K562 (cell line): ENCODE results near the gene MAZ. TPM values are rescaled to one million over a fixed set of nuclear protein-coding genes. Genes with fewer than 3 reads are reported as not detected.

Source experiments
- ATAC-seq: fragments of 200-7000 bp; cut with Tn5 transposase; 3 replicates; pipeline ENCODE4 v1.9.1; 2020; ENCODE audit warnings: moderate library complexity
- BruUV-seq: library from RNA; stranded (reverse); fragments of 400-500 nt; replicated peaks from 2 replicates; lab custom pipeline; 2021; lab: Mats Ljungman, UMichigan
- CTCF ChIA-PET: fragments of 300-600 bp; formaldehyde crosslinking; extraction: SDS; loops from one replicate; lab custom pipeline; 2021; ENCODE audit warnings: low intra/inter-chr PET ratio; lab: Yijun Ruan, JAX
- POLR2A ChIA-PET: fragments of 300-600, 350-650 bp; sonication (Branson Sonifier 250); formaldehyde crosslinking; extraction: SDS; loops from one replicate; lab custom pipeline; 2021; ENCODE audit warnings: antibody characterized with exemption, inconsistent platforms; lab: Yijun Ruan, JAX
- DNase-seq, 4 experiments: peaks; one replicate each; pipeline versions ENCODE4 v3.0.0 to v3.0.0-alpha.2; 2011 to 2018; ENCODE audit warnings: low spot score in 3 of 4, mixed read lengths in 3 of 4; ENCODE audit errors: extremely low read depth in 1 of 4
- FAIRE-seq: peaks from 2 replicates; lab custom pipeline; 2011; peaks lifted over from hg19 to GRCh38; lab: Jason Lieb, UNC
- H2AFZ ChIP-seq: 2 replicates; pipeline ENCODE4 v1.6.0; 2011; ENCODE audit warnings: low read depth, low read length, control low read depth, inconsistent platforms
- H3K27ac ChIP-seq: fragments of 200-600 bp; 3 replicates; pipeline ENCODE4 v1.8.0; 2011; ENCODE audit warnings: low read depth, mild to moderate bottlenecking, control low read depth, inconsistent platforms, low read length, moderate library complexity, mixed read lengths; ENCODE audit errors: extremely low read depth
- H3K27me3 ChIP-seq, 2 experiments: fragments of 300-600 bp in 1 of 2; 2 replicates in 1 of 2; 3 replicates in 1 of 2; pipeline versions ENCODE4 v1.6.0 to v1.8.0; 2011; ENCODE audit warnings: inconsistent platforms in 2 of 2, low read length in 2 of 2, mild to moderate bottlenecking in 1 of 2, mixed read lengths in 1 of 2, moderate library complexity in 1 of 2; ENCODE audit not compliant: control insufficient read depth in 2 of 2, insufficient read depth in 2 of 2
- H3K36me3 ChIP-seq: fragments of 300-600 bp; 3 replicates; pipeline ENCODE4 v1.8.0; 2011; ENCODE audit warnings: mild to moderate bottlenecking, low read length, inconsistent platforms; ENCODE audit not compliant: control insufficient read depth, insufficient read depth
- H3K4me1 ChIP-seq, 2 experiments: fragments of 200-600 bp in 1 of 2; replicated peaks in 1 of 2; 2 replicates in 1 of 2; 3 replicates in 1 of 2; pipeline versions ENCODE4 v1.5.1 to v1.8.0; 2011; ENCODE audit warnings: inconsistent platforms in 2 of 2, low read length in 2 of 2, mild to moderate bottlenecking in 1 of 2, mixed read lengths in 1 of 2, moderate library complexity in 1 of 2; ENCODE audit not compliant: control insufficient read depth in 2 of 2, insufficient read depth in 2 of 2
- H3K4me2 ChIP-seq: 2 replicates; pipeline ENCODE4 v1.6.1; 2011; ENCODE audit warnings: low read length, control low read depth, inconsistent platforms, mixed read lengths; ENCODE audit not compliant: insufficient read depth
- H3K4me3 ChIP-seq: fragments of 200-600 bp; sonication (generic), shearing (Covaris generic); 2 replicates; pipeline ENCODE4 v1.5.1; 2016; ENCODE audit warnings: control low read depth, inconsistent platforms
- H3K79me2 ChIP-seq: fragments of 200-600 bp; 3 replicates; pipeline ENCODE4 v1.8.0; 2011; ENCODE audit warnings: low read length, inconsistent platforms; ENCODE audit not compliant: control insufficient read depth, insufficient read depth
- H3K9ac ChIP-seq, 2 experiments: 2 replicates each; pipeline versions ENCODE4 v1.6.0 to v1.6.1; 2011; ENCODE audit warnings: low read depth in 2 of 2, low read length in 2 of 2, control low read depth in 1 of 2, inconsistent platforms in 1 of 2, mild to moderate bottlenecking in 1 of 2, mixed read lengths in 1 of 2; ENCODE audit not compliant: insufficient read depth in 1 of 2
- H3K9me1 ChIP-seq: one replicate; pipeline ENCODE4 v1.6.0; 2011; ENCODE audit warnings: inconsistent platforms, mild to moderate bottlenecking, low read length, moderate library complexity; ENCODE audit not compliant: control insufficient read depth, insufficient read depth
- H3K9me3 ChIP-seq: replicated peaks from 2 replicates; pipeline ENCODE4 v1.5.1; 2011; ENCODE audit warnings: low read depth, low read length, inconsistent platforms; ENCODE audit not compliant: control insufficient read depth, insufficient read depth
- H4K20me1 ChIP-seq: replicated peaks from 2 replicates; pipeline ENCODE4 v1.6.1; 2011; ENCODE audit warnings: low read length, inconsistent platforms, mixed read lengths; ENCODE audit not compliant: control insufficient read depth, insufficient read depth
- CCAR2 ChIP-seq: fragments of 200-400 bp; formaldehyde crosslinking; IDR thresholded peaks from 2 replicates; pipeline ENCODE4 v1.6.1; 2017; ENCODE audit warnings: mild to moderate bottlenecking, low read depth, low read length
- CEBPG ChIP-seq, 3 experiments: fragments of 200-800 bp in 1 of 3; sonication (Bioruptor generic) in 1 of 3; sonication (generic) in 1 of 3; formaldehyde crosslinking in 1 of 3; IDR thresholded peaks in 2 of 3; conservative IDR thresholded peaks in 1 of 3; 2 replicates each; pipeline versions ENCODE4 v1.6.1 to v1.8.0; 2016 to 2022; ENCODE audit warnings: missing compliant biosample characterization in 2 of 3, missing genetic modification characterization in 2 of 3, mild to moderate bottlenecking in 1 of 3, missing genetic modification reagents in 1 of 3
- FOXM1 ChIP-seq, 2 experiments: fragments of 450-650 bp in 1 of 2; sonication (generic) in 1 of 2; formaldehyde crosslinking in 1 of 2; IDR thresholded peaks; 2 replicates each; pipeline versions ENCODE4 v1.6.1 to v1.9.0; 2017 to 2022; ENCODE audit warnings: low read depth in 2 of 2, mild to moderate bottlenecking in 2 of 2, missing genetic modification reagents in 1 of 2, moderate library complexity in 1 of 2
- L3MBTL2 ChIP-seq: fragments of 450-650 bp; IDR thresholded peaks from 2 replicates; pipeline ENCODE4 v1.6.1; 2016; ENCODE audit warnings: mild to moderate bottlenecking, moderate library complexity
- PHB2 ChIP-seq: fragments of 450-650 bp; IDR thresholded peaks from 2 replicates; pipeline ENCODE4 v1.6.1; 2017; ENCODE audit warnings: low read depth
- TARDBP ChIP-seq: fragments of 450-650 bp; IDR thresholded peaks from 2 replicates; pipeline ENCODE4 v1.6.1; 2016
- WGBS: fragments of 100-300 bp; shearing (Covaris generic); methylation state at CpG from one replicate; pipeline ENCODE4 v1.1.6; 2016; ENCODE audit warnings: low coverage, mixed read lengths; ENCODE audit not compliant: insufficient coverage; ENCODE audit errors: missing lambda C conversion rate; 5-methylcytosine and 5-hydroxymethylcytosine counted together
- in situ Hi-C: fragments of 300-500 bp; cut with MboI; formaldehyde crosslinking; loops from 4 replicates; pipeline ENCODE4 v1.15.0; 2018; ENCODE audit warnings: inconsistent platforms, mixed read lengths
- intact Hi-C: fragments of 100-400 bp; cut with micrococcal nuclease; formaldehyde crosslinking; loops from 2 replicates; pipeline ENCODE4 v1.14.2; 2022
- polyA plus RNA-seq, 8 experiments: library from polyadenylated mRNA; depleted of rRNA in 4 of 8; stranded (reverse) in 5 of 8; unstranded in 3 of 8; fragments of >200 nt; fragmentation: Nextera tagmentation in 2 of 8; fragmentation: Illumina TruSeq in 1 of 8; extraction: Ambion mirVana in 2 of 8; extraction: Trizol in 1 of 8; gene quantifications; 2 replicates each; pipeline versions ENCODE4 v1.2.1 to v1.2.3, GENCODE V29; 2011 to 2014; ENCODE audit warnings: inconsistent platforms in 1 of 8, missing spikeins in 1 of 8
- total RNA-seq, 7 experiments: library from RNA; depleted of rRNA in 6 of 7; stranded (reverse); fragments of >200 nt in 6 of 7; fragmentation: Illumina TruSeq in 2 of 7; extraction: Trizol in 2 of 7; gene quantifications; 2 replicates each; pipeline versions ENCODE4 v1.2.1 to v1.2.3, GENCODE V29; 2011 to 2021; ENCODE audit warnings: low replicate concordance in 1 of 7
- TF ChIP-seq, protein P1 (sequence below), 2 experiments: IDR thresholded peaks; 2 replicates each; pipeline ENCODE4 v1.6.1; 2012; ENCODE audit warnings: improper control_type of control experiment in 2 of 2, low read depth in 2 of 2, low read length in 2 of 2, borderline replicate concordance in 1 of 2
- TF ChIP-seq, protein P2 (sequence below): sonication (generic); formaldehyde crosslinking; IDR thresholded peaks from 2 replicates; pipeline ENCODE4 v1.9.0; 2022; ENCODE audit warnings: mild to moderate bottlenecking, missing genetic modification reagents
- TF ChIP-seq, protein P3 (sequence below), 2 experiments: fragments of 450-650 bp; IDR thresholded peaks; 2 replicates each; pipeline ENCODE4 v1.6.1; 2016; ENCODE audit warnings: mild to moderate bottlenecking in 2 of 2, borderline replicate concordance in 1 of 2, low read depth in 1 of 2, moderate library complexity in 1 of 2

The MAZ gene
- total and polyA plus RNA-seq, 9 of the 15 experiments (the other 6 are each of a cell fraction or from before 2014, with no cell fraction given): 45.4 to 532 (median 250) TPM

DNA sequence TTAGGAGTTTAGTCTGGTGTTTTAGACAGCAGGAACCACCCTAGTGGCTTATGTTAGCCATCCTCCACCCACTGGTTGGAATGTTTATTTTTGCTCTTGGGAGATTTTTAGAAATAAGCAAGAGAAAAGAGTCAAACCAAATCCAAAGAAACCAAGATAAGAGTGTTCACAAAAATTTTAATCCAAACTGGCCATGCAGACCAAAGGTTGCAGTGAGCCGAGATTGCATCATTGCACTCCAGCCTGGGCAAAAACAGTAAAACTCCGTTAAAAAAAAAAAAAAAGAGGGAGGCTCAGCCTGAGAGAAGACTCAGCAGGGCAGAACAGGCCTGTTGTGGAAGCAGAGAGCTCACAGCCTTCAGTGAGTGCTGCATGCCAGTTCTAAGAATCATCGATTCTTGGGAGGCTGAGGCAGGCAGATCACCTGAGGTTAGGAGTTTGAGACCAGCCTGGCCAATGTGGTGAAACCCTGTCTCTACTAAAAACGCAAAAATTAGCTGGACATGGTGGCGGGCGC, 48.3 kb upstream of the MAZ start:
- CTCF ChIA-PET: no interaction called here
- DNase-seq: no peak
- POLR2A ChIA-PET: interaction anchor here (1.1 kb wide), 1 partner anchor 46 kb away, joined by 3 read pairs; no protein-coding TSS in a partner anchor
- in situ Hi-C loops (no loop called here), intact Hi-C loops (no loop called here)
- Histone ChIP-seq H3K4me2 (no peak overlapping the region), H3K4me1 (peaks cover 0 to 3% of the 10 kb centered on the region in 2 experiments; a peak in 1 of 5 replicates), H3K9ac (no peak overlapping the region), H3K79me2 (no peaks in the 10 kb centered on the region), H3K27me3 (no peaks in the 10 kb centered on the region), H3K36me3 (no peaks in the 10 kb centered on the region), H3K9me1 (no peaks in the 10 kb centered on the region), H2AFZ (no peak overlapping the region), H4K20me1 (no peaks in the 10 kb centered on the region), H3K27ac (no peak overlapping the region), H3K4me3 (no peak overlapping the region), H3K9me3 (no peaks in the 10 kb centered on the region)
- ATAC-seq: peak; percentile 67
- FAIRE-seq: no peak
- no TSS peak for BruUV-seq
- WGBS: 38% methylated on average over 5 of the region's 6 CpGs
- TF ChIP-seq, protein P1, sequence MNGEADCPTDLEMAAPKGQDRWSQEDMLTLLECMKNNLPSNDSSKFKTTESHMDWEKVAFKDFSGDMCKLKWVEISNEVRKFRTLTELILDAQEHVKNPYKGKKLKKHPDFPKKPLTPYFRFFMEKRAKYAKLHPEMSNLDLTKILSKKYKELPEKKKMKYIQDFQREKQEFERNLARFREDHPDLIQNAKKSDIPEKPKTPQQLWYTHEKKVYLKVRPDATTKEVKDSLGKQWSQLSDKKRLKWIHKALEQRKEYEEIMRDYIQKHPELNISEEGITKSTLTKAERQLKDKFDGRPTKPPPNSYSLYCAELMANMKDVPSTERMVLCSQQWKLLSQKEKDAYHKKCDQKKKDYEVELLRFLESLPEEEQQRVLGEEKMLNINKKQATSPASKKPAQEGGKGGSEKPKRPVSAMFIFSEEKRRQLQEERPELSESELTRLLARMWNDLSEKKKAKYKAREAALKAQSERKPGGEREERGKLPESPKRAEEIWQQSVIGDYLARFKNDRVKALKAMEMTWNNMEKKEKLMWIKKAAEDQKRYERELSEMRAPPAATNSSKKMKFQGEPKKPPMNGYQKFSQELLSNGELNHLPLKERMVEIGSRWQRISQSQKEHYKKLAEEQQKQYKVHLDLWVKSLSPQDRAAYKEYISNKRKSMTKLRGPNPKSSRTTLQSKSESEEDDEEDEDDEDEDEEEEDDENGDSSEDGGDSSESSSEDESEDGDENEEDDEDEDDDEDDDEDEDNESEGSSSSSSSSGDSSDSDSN (IDR thresholded peaks at IDR 0.05; ENCODE audit: borderline replicate concordance in 1 of 2, low read depth in 2 of 2, low read length in 2 of 2): no peak
- 0 out of 2 replicates have a peak, but pooled peaks have one; percentile 15 for TF ChIP-seq L3MBTL2
- no peak for TF ChIP-seq CCAR2
- no peak for TF ChIP-seq PHB2
- TF ChIP-seq FOXM1 (IDR thresholded peaks at IDR 0.05; ENCODE audit: low read depth): no peak
- no peak for TF ChIP-seq FOXM1 (CRISPR knock-in tag; IDR thresholded peaks at IDR 0.05; ENCODE audit: low read depth)
- TF ChIP-seq, protein P2, sequence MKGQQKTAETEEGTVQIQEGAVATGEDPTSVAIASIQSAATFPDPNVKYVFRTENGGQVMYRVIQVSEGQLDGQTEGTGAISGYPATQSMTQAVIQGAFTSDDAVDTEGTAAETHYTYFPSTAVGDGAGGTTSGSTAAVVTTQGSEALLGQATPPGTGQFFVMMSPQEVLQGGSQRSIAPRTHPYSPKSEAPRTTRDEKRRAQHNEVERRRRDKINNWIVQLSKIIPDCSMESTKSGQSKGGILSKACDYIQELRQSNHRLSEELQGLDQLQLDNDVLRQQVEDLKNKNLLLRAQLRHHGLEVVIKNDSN: no peak
- TF ChIP-seq CEBPG (CRISPR knock-in tag; IDR thresholded peaks at IDR 0.05): peak; percentile 76
- peak; percentile 87 to 93 for TF ChIP-seq CEBPG (tag; conservative IDR thresholded peaks at IDR 0.05 in 1 of 2, IDR thresholded peaks at IDR 0.05 in 1 of 2)
- TF ChIP-seq, protein P3, sequence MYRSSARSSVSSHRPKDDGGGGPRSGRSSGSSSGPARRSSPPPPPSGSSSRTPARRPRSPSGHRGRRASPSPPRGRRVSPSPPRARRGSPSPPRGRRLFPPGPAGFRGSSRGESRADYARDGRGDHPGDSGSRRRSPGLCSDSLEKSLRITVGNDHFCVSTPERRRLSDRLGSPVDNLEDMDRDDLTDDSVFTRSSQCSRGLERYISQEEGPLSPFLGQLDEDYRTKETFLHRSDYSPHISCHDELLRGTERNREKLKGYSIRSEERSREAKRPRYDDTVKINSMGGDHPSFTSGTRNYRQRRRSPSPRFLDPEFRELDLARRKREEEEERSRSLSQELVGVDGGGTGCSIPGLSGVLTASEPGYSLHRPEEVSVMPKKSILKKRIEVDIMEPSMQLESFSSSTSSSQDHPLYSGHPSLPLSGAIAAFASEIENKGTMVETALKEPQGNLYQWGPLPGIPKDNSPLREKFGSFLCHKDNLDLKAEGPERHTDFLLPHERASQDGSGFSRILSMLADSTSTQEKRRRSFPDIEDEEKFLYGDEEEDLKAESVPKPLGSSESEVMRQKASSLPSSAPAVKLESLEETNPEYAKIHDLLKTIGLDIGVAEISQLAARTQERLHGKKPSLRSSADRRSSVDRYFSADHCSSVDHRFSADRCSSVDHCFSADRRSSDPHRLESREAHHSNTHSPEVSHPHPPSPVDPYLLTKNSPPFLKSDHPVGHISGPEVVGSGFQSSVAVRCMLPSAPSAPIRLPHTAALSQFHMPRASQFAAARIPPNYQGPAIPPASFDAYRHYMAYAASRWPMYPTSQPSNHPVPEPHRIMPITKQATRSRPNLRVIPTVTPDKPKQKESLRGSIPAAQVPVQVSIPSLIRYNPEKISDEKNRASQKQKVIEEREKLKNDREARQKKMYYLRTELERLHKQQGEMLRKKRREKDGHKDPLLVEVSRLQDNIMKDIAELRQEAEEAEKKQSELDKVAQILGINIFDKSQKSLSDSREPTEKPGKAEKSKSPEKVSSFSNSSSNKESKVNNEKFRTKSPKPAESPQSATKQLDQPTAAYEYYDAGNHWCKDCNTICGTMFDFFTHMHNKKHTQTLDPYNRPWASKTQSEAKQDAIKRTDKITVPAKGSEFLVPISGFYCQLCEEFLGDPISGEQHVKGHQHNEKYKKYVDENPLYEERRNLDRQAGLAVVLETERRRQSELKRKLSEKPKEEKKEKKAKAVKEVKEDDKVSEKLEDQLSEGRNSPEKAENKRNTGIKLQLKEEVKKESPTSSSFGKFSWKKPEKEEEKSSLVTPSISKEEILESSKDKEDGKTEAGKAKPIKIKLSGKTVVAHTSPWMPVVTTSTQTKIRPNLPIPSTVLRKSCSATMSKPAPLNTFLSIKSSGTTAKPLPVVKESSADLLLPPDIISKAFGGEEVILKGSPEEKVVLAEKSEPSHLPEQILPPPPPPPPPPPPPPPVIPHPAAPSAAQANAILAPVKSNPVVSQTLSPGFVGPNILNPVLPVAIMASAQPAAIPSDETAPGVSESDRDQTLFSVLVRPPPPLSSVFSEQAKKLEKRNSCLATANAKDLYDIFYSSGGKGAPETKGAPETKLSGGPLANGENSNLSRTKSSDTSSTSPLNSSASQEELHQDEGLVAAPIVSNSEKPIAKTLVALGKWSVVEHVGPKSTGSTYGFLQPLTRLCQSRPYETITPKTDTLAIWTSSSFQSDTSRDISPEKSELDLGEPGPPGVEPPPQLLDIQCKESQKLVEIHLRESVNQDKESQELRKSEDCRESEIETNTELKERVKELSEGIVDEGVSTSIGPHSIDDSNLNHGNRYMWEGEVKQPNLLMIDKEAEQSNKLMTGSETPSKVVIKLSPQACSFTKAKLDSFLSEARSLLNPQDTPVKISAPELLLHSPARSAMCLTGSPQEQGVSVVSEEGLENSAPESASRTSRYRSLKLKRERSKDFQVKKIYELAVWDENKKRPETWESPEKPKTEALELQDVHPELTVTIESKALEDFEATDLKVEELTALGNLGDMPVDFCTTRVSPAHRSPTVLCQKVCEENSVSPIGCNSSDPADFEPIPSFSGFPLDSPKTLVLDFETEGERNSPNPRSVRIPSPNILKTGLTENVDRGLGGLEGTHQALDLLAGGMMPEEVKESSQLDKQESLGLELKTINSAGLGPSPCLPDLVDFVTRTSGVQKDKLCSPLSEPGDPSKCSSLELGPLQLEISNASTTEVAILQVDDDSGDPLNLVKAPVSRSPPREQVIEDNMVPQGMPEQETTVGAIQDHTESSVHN (IDR thresholded peaks at IDR 0.05; ENCODE audit: borderline replicate concordance in 1 of 2, low read depth in 1 of 2): no peak
- no peak for TF ChIP-seq TARDBP
